Neural progenitor cell (in vitro differentiated cells): ENCODE measurements around the gene CD59. TPM values are rescaled to one million over a fixed set of nuclear protein-coding genes. Genes with fewer than 3 reads are reported as not detected.

Experiments used
- DNase-seq: peaks from one replicate; pipeline ENCODE4 v3.0.0-alpha.2; 2016; ENCODE audit warnings: low spot score
- H2AFZ ChIP-seq: fragments of 200-600 bp; sonication (generic); replicated peaks from 2 replicates; pipeline ENCODE4 v1.6.1; 2016; ENCODE audit warnings: antibody characterized with exemption
- H3F3A ChIP-seq: fragments of 200-600 bp; sonication (generic); 2 replicates; pipeline ENCODE4 v1.6.1; 2016; ENCODE audit warnings: antibody characterized with exemption, low read depth
- H3K27ac ChIP-seq: fragments of 200-600 bp; sonication (generic); 2 replicates; pipeline ENCODE4 v1.5.1; 2016; ENCODE audit warnings: mild to moderate bottlenecking
- H3K27me3 ChIP-seq: fragments of 200-600 bp; sonication (generic); 2 replicates; pipeline ENCODE4 v1.6.1; 2016; ENCODE audit warnings: mild to moderate bottlenecking, moderate library complexity
- H3K36me3 ChIP-seq: fragments of 200-600 bp; sonication (generic); 2 replicates; pipeline ENCODE4 v1.5.1; 2016
- H3K4me1 ChIP-seq: fragments of 200-600 bp; sonication (generic); 2 replicates; pipeline ENCODE4 v1.6.1; 2016; ENCODE audit warnings: mixed run types
- H3K4me2 ChIP-seq: fragments of 200-600 bp; sonication (generic); 2 replicates; pipeline ENCODE4 v1.6.1; 2016
- H3K4me3 ChIP-seq: fragments of 200-600 bp; sonication (generic); 2 replicates; pipeline ENCODE4 v1.5.1; 2016
- H3K79me2 ChIP-seq: fragments of 200-600 bp; sonication (generic); 2 replicates; pipeline ENCODE4 v1.6.1; 2016; ENCODE audit warnings: low read depth
- H3K9ac ChIP-seq: fragments of 200-600 bp; sonication (generic); 2 replicates; pipeline ENCODE4 v1.6.1; 2016
- H3K9me3 ChIP-seq: fragments of 200-600 bp; sonication (generic); 2 replicates; pipeline ENCODE4 v1.5.1; 2016; ENCODE audit warnings: low read depth
- H4K20me1 ChIP-seq: fragments of 200-600 bp; sonication (generic); 2 replicates; pipeline ENCODE4 v1.6.1; 2016; ENCODE audit warnings: low read depth
- H3K27ac Mint-ChIP-seq: 3 replicates; pipeline ENCODE4 v1.8.0; 2021; ENCODE audit warnings: mixed read lengths
- H3K27me3 Mint-ChIP-seq: 2 replicates; pipeline ENCODE4 v1.8.0; 2022; ENCODE audit warnings: low read depth, mild to moderate bottlenecking, inconsistent platforms, moderate library complexity, mixed read lengths; ENCODE audit not compliant: insufficient read depth
- H3K36me3 Mint-ChIP-seq: 3 replicates; pipeline ENCODE4 v1.8.0; 2021; ENCODE audit warnings: mixed read lengths
- H3K4me1 Mint-ChIP-seq: 3 replicates; pipeline ENCODE4 v1.8.0; 2021; ENCODE audit warnings: mixed read lengths
- H3K4me3 Mint-ChIP-seq: 3 replicates; pipeline ENCODE4 v1.8.0; 2021; ENCODE audit warnings: mild to moderate bottlenecking, moderate library complexity, mixed read lengths
- H3K9me3 Mint-ChIP-seq: 3 replicates; pipeline ENCODE4 v1.8.0; 2020; ENCODE audit warnings: mixed read lengths
- CTCF ChIP-seq: fragments of 200-600 bp; sonication (generic); IDR thresholded peaks from 2 replicates; pipeline ENCODE4 v1.5.1; 2017; ENCODE audit warnings: antibody characterized with exemption, mild to moderate bottlenecking
- EZH2 ChIP-seq: fragments of 200-600 bp; sonication (generic); IDR thresholded peaks from 2 replicates; pipeline ENCODE4 v1.6.1; 2017; ENCODE audit warnings: antibody characterized with exemption, mild to moderate bottlenecking, moderate library complexity
- EZH2phosphoT487 ChIP-seq: fragments of 200-600 bp; sonication (generic); IDR thresholded peaks from 2 replicates; pipeline ENCODE4 v1.6.1; 2017; ENCODE audit warnings: antibody characterized with exemption
- total RNA-seq: library from RNA; depleted of rRNA; stranded (reverse); fragments of >200 nt; gene quantifications from 2 replicates; pipeline ENCODE4 v1.2.3, GENCODE V29; 2015; ENCODE audit warnings: low replicate concordance

The CD59 gene
- total RNA-seq, 1 donor from 2014 or later, result 74.7 TPM

GRCh38 chr11:33713856-33714398, 22.3 kb downstream of the CD59 start:
- DNase-seq, result no peak
- TF ChIP-seq EZH2phosphoT487 (no peak), CTCF (no peak), EZH2 (no peak)
- Histone ChIP-seq H3K79me2 (no peaks in the 10 kb centered on the region), H3K36me3 (no peaks in the 10 kb centered on the region), H3K27ac (no peak overlapping the region), H4K20me1 (no peaks in the 10 kb centered on the region), H3F3A (no peaks in the 10 kb centered on the region), H2AFZ (no peak overlapping the region), H3K4me1 (no peaks in the 10 kb centered on the region), H3K4me3 (no peak overlapping the region), H3K9ac (no peak overlapping the region), H3K4me2 (no peak overlapping the region), H3K9me3 (no peaks in the 10 kb centered on the region), H3K27me3 (no peaks in the 10 kb centered on the region)
- Mint-ChIP-seq H3K4me3 (no peak overlapping the region), H3K27ac (no peak overlapping the region), H3K4me1 (no peaks in the 10 kb centered on the region), H3K27me3 (peaks cover 2% of the 10 kb centered on the region), H3K36me3 (peaks cover 6% of the 10 kb centered on the region), H3K9me3 (no peaks in the 10 kb centered on the region)

DNA sequence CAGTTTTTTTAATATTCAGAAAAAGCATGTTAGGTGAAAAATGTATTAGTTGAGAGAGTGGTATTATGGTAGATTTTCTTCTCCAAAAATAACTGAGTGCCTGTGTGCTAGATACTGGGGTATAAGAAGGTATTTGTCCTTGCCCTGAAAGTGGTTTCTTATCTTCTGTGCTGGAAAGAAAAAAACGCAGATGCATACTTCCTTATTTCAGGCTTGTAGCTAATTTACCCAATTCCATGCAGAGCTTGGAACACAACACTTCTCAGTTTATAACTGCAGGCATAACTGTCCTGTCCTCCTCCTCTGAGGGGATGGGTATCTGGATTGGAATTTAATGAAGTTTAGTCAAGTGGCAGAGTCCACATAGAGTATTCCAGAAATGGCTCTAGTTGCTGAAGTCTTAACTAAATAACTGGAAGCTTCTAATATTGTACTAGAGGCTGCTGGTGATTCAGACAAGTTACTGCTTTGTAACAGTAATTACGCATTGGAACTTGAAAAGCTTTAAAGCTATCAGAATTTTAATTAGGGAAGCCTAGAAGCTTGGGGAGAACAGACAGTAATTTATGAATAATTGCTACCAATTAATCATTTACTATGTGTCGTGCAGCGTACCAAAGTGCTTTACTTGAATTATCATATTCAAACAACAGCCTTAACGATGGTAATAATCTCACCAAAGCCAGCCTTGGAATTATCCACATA, 22.9 kb downstream of the CD59 start:
- H3K27ac ChIP-seq, result no peak overlapping the region
- no peak overlapping the region for H3K4me2 ChIP-seq
- H3K9me3 ChIP-seq, result no peaks in the 10 kb centered on the region
- H3K4me1 ChIP-seq, result no peaks in the 10 kb centered on the region
- H3K36me3 ChIP-seq, result no peaks in the 10 kb centered on the region
- no peaks in the 10 kb centered on the region for H3K9me3 Mint-ChIP-seq
- peaks cover 7% of the 10 kb centered on the region for H3K36me3 Mint-ChIP-seq
- no peaks in the 10 kb centered on the region for H3K27me3 ChIP-seq
- TF ChIP-seq CTCF (no peak), EZH2 (no peak), EZH2phosphoT487 (no peak)
- H4K20me1 ChIP-seq, result no peaks in the 10 kb centered on the region
- H3K79me2 ChIP-seq, result no peaks in the 10 kb centered on the region
- H3K27me3 Mint-ChIP-seq, result peaks cover 2% of the 10 kb centered on the region
- DNase-seq, result no peak
- H3K4me3 Mint-ChIP-seq, result no peak overlapping the region
- H3K4me1 Mint-ChIP-seq, result no peaks in the 10 kb centered on the region
- no peak overlapping the region for H3K4me3 ChIP-seq
- H2AFZ ChIP-seq, result no peak overlapping the region
- no peak overlapping the region for H3K27ac Mint-ChIP-seq
- H3F3A ChIP-seq, result no peaks in the 10 kb centered on the region
- H3K9ac ChIP-seq, result no peak overlapping the region

- H3K27me3 Mint-ChIP-seq, result no peaks in the 10 kb centered on the region
- no peaks in the 10 kb centered on the region for H3K4me1 Mint-ChIP-seq
- Histone ChIP-seq H2AFZ (no peak overlapping the region), H3F3A (no peaks in the 10 kb centered on the region), H4K20me1 (no peaks in the 10 kb centered on the region), H3K4me3 (no peak overlapping the region), H3K4me2 (no peak overlapping the region), H3K27ac (no peak overlapping the region), H3K36me3 (no peaks in the 10 kb centered on the region), H3K27me3 (no peaks in the 10 kb centered on the region), H3K9ac (no peak overlapping the region), H3K79me2 (no peaks in the 10 kb centered on the region), H3K9me3 (no peaks in the 10 kb centered on the region), H3K4me1 (no peaks in the 10 kb centered on the region)
- no peak overlapping the region for H3K27ac Mint-ChIP-seq
- no peaks in the 10 kb centered on the region for H3K9me3 Mint-ChIP-seq
- H3K36me3 Mint-ChIP-seq, result peaks cover 7% of the 10 kb centered on the region
- TF ChIP-seq EZH2phosphoT487 (no peak), CTCF (no peak), EZH2 (no peak)
- DNase-seq, result no peak
- H3K4me3 Mint-ChIP-seq, result no peak overlapping the region
Observed at GRCh38 chr11:33712436-33712835, 23.8 kb downstream of the CD59 start.
